ENCODE data around the gene NAALADL2.

NAALADL2 gene

DNA sequence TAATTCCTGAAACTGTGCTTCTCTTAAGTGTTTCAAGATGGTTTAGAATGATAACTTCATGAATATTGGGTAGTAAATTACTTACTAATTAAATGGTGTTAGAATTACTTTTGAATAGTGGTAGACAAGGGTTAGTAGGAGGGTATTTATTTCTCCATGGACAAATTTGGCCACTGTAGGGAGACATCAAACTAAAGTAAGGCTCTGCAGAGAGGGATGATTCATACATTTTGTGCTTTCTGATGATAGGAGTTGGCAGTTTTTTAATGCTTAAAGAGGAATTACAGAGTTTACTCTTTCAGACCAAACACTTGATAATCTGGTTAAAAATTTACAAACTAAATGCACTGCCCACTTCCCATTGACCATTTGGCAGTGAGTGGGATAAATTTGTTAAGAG is 127.6 kb downstream of the NAALADL2 start:
- DNase-seq (ENCODE audit: low read depth) = no peak

DNA sequence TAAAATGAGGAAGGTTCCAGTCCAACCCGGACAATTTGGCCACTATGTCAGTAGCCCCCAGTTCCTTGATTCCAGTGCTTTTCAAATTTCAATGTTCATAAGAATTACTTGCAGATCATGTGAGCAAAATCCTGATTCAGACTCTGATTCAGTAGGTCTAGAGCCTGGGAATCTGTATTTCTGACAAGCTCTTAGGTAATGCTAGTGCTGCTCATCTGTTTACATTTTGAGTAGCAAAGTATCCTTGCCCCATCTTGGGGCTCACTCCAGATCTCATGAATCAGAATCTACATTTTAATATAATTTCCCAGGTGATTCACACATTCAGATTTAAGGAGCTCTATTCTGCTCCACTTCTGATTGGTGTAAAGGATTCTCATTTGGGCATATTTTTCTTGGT is 142.0 kb downstream of the NAALADL2 start:
- no peak for DNase-seq (ENCODE audit: low read depth)

GRCh38 chr3:175002732-175003143 is 143.6 kb downstream of the NAALADL2 start:
- no peak for DNase-seq (ENCODE audit: low read depth)

- DNase-seq (ENCODE audit: low read depth) = no peak
These were observed 144.5 kb downstream of the NAALADL2 start for GRCh38 chr3:175003590-175003989.

DNA sequence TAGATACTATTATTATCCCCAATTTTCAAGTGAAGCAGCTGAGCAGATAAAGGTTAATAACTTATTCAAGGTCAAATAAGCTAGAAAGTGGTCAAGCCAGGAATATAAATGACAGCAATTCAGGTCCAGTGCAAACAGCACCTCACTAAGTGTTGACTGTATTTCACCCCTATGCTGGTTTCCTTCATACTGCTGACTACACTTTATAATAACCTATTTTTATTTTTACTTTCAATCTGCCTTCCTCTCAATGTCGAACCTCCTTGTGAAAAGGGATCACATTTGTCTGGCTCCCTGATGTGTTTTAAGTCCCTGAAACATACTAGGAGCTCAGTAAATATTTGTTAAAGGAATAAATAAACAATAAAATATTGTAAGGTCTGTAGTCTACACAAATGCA is 146.1 kb downstream of the NAALADL2 start:
- DNase-seq (ENCODE audit: low read depth) = no peak

DNA sequence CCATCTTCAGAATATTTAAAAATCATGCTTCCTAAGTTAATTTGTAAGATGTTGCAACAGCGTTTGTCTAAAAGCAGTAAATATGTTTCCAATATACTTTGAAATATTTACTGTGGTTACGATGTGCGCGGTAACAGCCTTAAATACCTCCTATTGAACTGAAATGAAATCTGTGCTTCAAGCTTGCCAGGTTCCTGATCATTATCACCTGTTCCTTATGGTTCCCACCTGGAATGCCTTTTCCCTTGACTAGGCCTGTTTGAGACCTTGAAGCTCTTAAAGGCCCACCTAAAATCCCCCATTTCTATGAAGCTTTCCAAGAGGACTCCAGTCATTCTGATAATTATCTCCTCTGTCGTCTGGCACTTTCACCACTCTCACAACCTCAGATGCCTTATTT is 146.7 kb downstream of the NAALADL2 start:
- no peak for DNase-seq (ENCODE audit: low read depth)

DNA sequence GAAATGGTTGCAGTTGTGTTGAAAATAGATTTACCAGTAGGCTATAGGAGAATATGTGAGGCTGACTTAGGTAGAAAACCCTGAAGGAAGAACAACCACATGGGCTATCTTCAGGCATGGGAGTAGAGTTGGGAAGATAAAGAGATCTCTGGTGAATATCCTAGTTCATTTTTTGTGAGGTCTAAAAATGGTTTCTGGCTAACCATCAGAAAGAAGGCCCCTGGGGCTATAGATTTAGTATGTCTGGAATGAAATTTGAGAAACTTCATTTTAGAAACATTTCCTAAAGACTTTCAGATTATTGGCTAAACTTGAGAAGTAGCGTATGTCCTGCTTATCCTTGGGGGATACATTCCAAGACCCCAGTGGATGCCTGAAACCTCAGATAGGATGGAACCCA is 148.2 kb downstream of the NAALADL2 start:
- no peak for DNase-seq (ENCODE audit: low read depth)

- no peak for DNase-seq (ENCODE audit: low read depth)
These were observed 150.2 kb downstream of the NAALADL2 start for GRCh38 chr3:175009295-175009694.

DNA sequence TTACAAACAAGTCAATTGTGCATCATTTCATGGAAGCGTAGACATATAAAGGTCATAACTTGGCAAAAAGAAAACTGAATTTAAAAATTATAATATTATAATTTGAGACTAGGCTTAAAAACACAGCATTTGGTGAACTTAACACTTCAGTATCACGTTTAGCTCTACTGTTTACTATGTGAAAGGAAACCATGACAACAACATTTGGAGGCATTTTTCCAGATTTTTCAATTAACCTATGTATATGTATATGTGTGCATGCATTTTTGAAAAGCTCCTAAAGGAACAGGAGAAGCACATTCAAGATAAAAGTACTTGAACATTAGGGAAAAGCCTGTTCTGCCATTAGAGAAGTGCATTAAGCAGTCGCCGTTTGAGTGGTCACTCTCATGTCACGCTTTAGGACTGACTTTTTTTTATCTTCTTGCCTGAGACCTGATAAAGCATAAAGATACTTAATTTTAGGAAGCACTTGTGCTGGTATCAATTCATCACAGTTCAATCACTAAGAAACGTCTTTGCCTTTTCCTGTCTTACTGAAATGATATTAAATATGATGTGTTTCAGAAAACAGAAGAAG is 156.0 kb downstream of the NAALADL2 start:
- no peak for DNase-seq (ENCODE audit: low read depth)

DNA sequence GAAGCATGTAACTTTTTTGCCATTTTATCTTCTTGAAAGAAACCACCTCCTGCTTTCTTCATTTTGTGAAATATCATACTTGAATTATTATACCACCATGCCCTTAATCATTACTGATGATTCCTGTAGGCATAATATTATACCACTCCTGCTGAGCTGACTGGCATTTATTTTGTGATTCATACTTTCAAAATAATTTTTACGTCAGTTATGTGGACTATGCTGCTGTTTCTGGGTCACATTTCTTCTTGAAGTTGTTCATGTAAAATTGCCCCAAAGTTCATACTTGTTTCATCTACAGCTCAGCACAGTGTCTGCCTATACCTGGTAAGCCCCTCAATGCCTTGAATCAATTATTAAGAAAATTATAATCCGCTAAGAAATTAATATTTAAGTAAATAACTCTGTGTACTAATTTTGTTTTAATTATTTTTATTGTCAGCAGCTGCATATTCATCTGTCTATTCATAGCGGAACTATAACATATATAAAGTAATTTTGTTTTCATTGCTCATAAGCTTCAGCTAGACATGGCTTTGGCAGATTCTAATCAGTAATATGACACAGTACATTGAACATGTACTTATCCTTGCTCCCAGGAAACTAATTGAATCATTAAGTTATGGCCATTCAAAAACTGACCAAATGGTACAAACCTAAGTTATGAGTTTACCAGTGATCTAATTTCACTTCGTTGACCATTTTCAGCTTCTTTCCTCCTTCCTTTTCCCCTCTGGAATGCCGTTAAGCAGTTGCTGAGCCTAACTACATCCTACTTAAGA is 160.0 kb downstream of the NAALADL2 start:
- no peak for DNase-seq (ENCODE audit: low read depth)

DNA sequence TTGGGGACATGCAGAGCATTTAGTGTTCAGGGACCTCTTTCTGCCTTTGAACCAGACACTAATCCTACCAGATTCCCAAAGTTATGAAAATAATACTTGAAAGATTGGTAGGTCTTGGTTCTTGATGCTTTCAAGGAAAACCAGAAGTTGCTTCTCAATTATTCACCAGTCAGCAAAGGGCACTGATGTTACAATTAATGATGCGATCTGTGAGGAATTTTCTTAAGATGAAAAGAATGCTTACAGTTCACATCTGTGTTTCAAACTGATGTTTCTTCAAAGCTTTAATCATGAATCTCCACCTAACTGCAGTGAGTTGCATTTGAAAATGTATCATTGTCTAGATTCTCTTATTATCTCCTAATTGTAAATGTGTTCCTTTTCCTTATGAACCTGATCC is 161.0 kb downstream of the NAALADL2 start:
- DNase-seq (ENCODE audit: low read depth) = no peak

DNA sequence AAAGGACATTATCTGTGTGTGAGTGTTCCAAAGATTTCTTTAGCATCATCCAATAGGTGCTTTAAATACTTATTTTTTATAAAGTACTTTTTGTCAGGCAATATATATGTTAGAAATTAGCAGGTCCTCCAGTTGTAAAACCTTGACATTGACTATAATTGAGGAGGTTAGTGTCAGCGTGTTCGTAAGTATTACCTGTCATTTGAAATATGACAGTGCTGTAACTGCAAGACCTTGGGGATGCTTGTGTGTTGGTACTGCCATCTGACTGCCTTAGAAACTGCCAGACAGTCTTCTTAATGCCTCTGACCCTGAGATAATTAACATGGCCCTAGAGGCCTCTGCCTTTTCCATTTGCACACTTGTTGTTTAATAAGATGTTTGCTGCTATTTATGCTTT is 170.7 kb downstream of the NAALADL2 start:
- DNase-seq (ENCODE audit: low read depth) = no peak

DNA sequence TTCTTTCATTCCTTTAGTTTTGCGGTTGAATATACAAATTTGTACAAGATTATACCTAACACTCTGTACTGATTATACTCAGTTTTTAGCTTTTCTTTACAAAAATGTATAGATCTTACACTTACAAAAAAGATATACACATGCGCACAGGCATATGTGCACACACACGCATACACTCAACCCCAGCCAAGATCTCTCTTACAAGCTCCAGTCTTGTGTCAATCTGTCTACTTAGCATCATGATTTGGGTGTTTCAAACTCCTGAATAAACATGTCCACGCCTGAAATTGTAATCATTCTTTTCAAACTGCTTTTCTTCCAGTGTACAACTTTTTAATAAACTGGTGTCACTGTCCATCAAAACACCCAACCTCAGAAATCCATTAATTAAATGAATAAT is 180.7 kb downstream of the NAALADL2 start:
- DNase-seq (ENCODE audit: low read depth) = no peak

GRCh38 chr3:175041369-175041768 is 182.2 kb downstream of the NAALADL2 start:
- DNase-seq (ENCODE audit: low read depth) = no peak

DNA sequence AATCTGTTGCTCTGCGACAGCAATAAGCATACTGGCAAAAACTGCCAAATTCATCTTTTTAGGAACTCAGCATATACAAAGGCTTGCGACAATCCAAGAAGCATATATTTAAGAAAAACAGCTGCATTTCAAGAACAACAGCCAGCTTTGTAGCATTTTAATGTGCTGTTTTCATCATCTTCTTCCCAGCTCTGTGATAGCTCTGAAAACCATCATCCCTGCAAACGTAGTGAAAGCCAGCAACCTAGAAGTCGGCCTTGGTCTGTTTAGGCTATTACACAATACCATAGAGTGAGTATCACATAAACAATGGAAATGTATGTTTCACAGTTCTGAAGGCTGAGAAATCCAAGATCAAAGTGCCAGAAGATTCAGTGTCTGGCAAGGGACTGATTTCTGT is 187.5 kb downstream of the NAALADL2 start:
- DNase-seq (ENCODE audit: low read depth) = no peak

DNA sequence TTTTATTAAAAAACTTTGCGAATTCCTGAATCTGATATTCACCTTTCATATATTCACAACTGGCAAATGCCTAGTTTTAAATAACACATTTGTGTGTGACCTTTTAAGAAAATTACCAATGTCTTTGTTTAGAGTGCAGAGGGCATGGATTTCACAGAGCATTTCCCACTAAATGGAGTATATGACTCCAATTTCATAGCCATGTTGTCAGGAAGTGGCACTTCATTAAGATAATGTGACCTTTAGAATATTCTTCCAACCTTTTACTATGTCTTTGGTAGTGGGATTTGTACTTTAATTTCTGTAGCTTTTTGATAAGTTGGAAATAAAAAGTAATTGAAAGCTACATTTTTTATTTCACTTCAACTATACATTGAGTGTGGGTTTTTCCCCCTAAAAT is 188.7 kb downstream of the NAALADL2 start:
- DNase-seq (ENCODE audit: low read depth) = no peak

DNA sequence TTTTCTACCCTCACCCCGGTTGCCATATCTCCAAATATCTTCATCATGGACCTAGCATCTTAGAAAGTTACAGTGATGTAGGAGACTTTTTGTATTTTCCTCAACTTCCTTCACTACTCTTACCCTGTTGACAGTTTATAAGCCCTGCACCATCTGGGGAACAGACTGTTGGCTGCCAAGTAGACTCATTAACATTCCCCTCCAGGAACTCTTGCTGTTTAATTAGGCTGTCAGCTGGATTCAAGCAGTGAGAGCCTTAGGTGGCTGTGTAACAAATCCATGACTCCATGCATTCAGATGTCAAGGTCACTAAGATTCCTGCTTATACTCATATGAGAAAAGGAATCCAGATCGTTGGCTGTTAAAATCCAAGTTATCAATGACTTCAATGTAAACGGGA is 198.3 kb downstream of the NAALADL2 start:
- no peak for DNase-seq (ENCODE audit: low read depth)

DNA sequence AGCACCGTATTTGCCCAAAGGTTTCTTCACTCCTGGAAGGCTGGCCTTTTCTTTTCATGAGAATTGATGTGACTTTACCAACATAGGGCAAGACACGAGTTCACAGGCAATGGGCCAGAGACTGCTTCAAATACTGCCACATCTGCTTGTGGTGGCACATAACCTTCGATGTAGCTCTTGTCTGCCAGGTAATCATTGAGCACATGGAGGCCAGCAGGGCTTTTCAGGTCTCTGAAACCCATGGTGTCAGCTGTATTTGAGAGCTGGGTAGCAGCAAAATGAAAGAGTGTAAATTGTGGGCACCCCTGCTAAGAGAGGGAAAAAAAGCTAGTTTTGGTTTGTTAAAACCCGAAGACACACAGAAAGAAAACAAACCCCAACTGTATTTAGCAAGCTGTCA is 200.7 kb downstream of the NAALADL2 start:
- DNase-seq (ENCODE audit: low read depth) = no peak

GRCh38 chr3:175065497-175065896 is 206.4 kb downstream of the NAALADL2 start:
- no peak for DNase-seq (ENCODE audit: low read depth)

DNA sequence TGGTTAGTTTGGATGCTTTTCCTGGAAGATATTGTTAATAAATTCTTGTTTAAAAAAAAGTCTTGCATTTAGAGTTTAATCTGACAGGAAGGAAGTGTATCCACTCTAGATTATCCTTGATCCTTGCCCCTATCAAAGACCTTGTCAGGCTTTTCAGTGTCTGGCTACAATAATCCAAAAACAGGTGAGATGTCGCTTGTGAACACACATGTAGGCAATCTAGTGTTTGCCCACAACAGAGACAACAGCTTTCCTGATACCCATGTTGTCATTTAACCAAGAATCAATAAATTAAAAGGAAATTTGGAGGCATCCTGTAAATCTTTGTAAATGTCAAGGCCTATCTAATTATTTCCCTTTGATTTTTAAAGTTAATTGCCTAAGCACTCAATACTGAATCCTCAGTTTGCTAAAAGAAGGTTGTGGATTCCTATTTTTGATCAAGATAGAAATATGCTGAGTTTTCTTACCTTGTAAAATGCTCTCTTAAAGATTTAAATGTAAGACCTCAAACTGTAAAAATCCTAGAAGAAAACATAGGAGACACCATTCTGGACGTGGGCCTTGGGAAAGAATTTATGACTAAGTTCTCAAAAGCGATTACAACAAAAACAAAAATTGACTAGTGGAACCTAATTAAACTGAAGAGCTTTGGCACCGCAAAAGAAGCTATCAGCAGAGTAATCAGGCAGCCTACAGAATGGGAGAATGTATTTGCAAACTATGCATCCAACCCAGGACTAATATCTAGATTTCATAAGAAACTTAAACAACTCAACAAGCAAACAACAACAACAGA is 207.7 kb downstream of the NAALADL2 start:
- no peak for DNase-seq (ENCODE audit: low read depth)

DNA sequence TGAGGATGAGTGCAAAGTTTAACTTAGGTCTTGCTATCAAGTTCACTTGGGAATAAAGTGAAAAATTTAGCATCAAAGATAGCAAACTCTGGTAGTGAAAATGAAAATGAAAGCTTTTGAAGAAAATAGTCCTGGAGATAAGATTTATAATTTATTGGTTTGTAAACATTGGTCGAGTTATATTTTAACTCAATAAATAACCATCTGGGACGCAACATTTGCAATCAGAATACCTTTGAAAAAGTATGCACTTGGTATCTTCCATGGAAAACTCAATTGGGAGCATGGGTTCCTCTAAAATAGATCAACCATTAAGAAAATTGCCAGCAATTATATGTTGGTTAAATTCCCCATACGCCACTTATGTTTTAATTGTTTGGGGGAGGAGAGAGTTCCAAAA is 209.5 kb downstream of the NAALADL2 start:
- DNase-seq (ENCODE audit: low read depth) = no peak

- no peak for DNase-seq (ENCODE audit: low read depth)
These were observed 211.8 kb downstream of the NAALADL2 start for GRCh38 chr3:175070946-175071345.

- no peak for DNase-seq (ENCODE audit: low read depth)
These were observed 214.2 kb downstream of the NAALADL2 start for GRCh38 chr3:175073219-175073905.

Data from T-helper 22 cell (primary cell).